OCI-LY1 (cell line): Measurements from ENCODE around the gene MED13L.

Source experiments
- H2AFZ ChIP-seq: fragments of 200-600 bp; sonication (generic), shearing (Covaris generic); 2 replicates; pipeline ENCODE4 v1.6.0; 2014; ENCODE audit warnings: antibody characterized with exemption, mild to moderate bottlenecking, low read length
- H3F3A ChIP-seq: fragments of 200-600 bp; sonication (generic), shearing (Covaris generic); 2 replicates; pipeline ENCODE4 v1.6.0; 2014; ENCODE audit warnings: mild to moderate bottlenecking, antibody characterized with exemption, low read length, moderate library complexity; ENCODE audit not compliant: insufficient read depth
- H3K27ac ChIP-seq: fragments of 200-600 bp; sonication (generic); 2 replicates; pipeline ENCODE4 v1.5.1; 2014; ENCODE audit warnings: low read length, mixed run types, mild to moderate bottlenecking, low read depth; ENCODE audit not compliant: poor library complexity, severe bottlenecking
- H3K27me3 ChIP-seq: fragments of 200-600 bp; sonication (generic); 2 replicates; pipeline ENCODE4 v1.6.0; 2014; ENCODE audit warnings: antibody characterized with exemption, mild to moderate bottlenecking, low read length, moderate library complexity; ENCODE audit not compliant: insufficient read depth
- H3K36me3 ChIP-seq: fragments of 200-600 bp; sonication (generic); 2 replicates; pipeline ENCODE4 v1.6.1; 2014; ENCODE audit warnings: mild to moderate bottlenecking, antibody characterized with exemption, low read length, moderate library complexity, mixed read lengths; ENCODE audit not compliant: insufficient read depth
- H3K4me1 ChIP-seq: fragments of 200-600 bp; sonication (generic); 2 replicates; pipeline ENCODE4 v1.5.1; 2014; ENCODE audit warnings: mild to moderate bottlenecking, low read length, moderate library complexity; ENCODE audit not compliant: insufficient read depth, severe bottlenecking
- H3K4me2 ChIP-seq: fragments of 200-600 bp; sonication (generic), shearing (Covaris generic); 2 replicates; pipeline ENCODE4 v1.6.1; 2014; ENCODE audit warnings: low read length
- H3K4me3 ChIP-seq: fragments of 200-600 bp; sonication (generic); 2 replicates; pipeline ENCODE4 v1.5.1; 2014; ENCODE audit warnings: low read length, low read depth, mild to moderate bottlenecking, mixed read lengths; ENCODE audit not compliant: poor library complexity, severe bottlenecking
- H3K79me2 ChIP-seq: fragments of 200-600 bp; shearing (Covaris generic); 2 replicates; pipeline ENCODE4 v1.6.1; 2016; ENCODE audit warnings: mixed run types, low read length, mixed read lengths; ENCODE audit not compliant: insufficient read depth
- H3K9ac ChIP-seq: fragments of 200-600 bp; sonication (generic), shearing (Covaris generic); 2 replicates; pipeline ENCODE4 v1.6.1; 2014; ENCODE audit warnings: mild to moderate bottlenecking, low read length, mixed read lengths
- H3K9me2 ChIP-seq: fragments of 200-600 bp; sonication (generic), shearing (Covaris generic); 2 replicates; pipeline ENCODE4 v1.6.1; 2014; ENCODE audit warnings: low read depth, mild to moderate bottlenecking, low read length, mixed read lengths
- H3K9me3 ChIP-seq: fragments of 200-600 bp; shearing (Covaris generic); 2 replicates; pipeline ENCODE4 v1.6.1; 2014; ENCODE audit warnings: low read length, mixed read lengths
- H4K20me1 ChIP-seq: fragments of 200-600 bp; sonication (generic), shearing (Covaris generic); 2 replicates; pipeline ENCODE4 v1.6.0; 2016; ENCODE audit warnings: mild to moderate bottlenecking, low read length; ENCODE audit not compliant: insufficient read depth
- CTCF ChIP-seq: fragments of 200-600 bp; sonication (generic), shearing (Covaris generic); IDR thresholded peaks from 2 replicates; pipeline ENCODE4 v1.5.1; 2017; ENCODE audit warnings: mild to moderate bottlenecking, antibody characterized with exemption, low read length, moderate library complexity, mixed read lengths
- EZH2 ChIP-seq: fragments of 200-600 bp; sonication (generic), shearing (Covaris generic); IDR thresholded peaks from 2 replicates; pipeline ENCODE4 v1.8.0; 2017; ENCODE audit warnings: borderline replicate concordance, mixed run types, mild to moderate bottlenecking, antibody characterized with exemption, low read length, moderate library complexity, mixed read lengths

The MED13L gene

GRCh38 chr12:116201908-116202307, 75.6 kb downstream of the MED13L start:
- no peaks in the 10 kb centered on the region for H3F3A ChIP-seq
- H3K79me2 ChIP-seq = no peaks in the 10 kb centered on the region
- H3K9me3 ChIP-seq = no peaks in the 10 kb centered on the region
- H3K4me1 ChIP-seq = no peaks in the 10 kb centered on the region
- no peak overlapping the region for H3K27ac ChIP-seq
- TF ChIP-seq EZH2 = no peak
- TF ChIP-seq CTCF = no peak
- no peak overlapping the region for H3K4me2 ChIP-seq
- H3K36me3 ChIP-seq = no peaks in the 10 kb centered on the region
- H3K4me3 ChIP-seq = no peak overlapping the region
- no peaks in the 10 kb centered on the region for H4K20me1 ChIP-seq
- H3K27me3 ChIP-seq = no peaks in the 10 kb centered on the region
- H3K9ac ChIP-seq = no peak overlapping the region
- H2AFZ ChIP-seq = no peak overlapping the region
- H3K9me2 ChIP-seq = no peaks in the 10 kb centered on the region

GRCh38 chr12:116201359-116201758, 76.1 kb downstream of the MED13L start:
- TF ChIP-seq EZH2 (no peak), CTCF (no peak)
- Histone ChIP-seq H4K20me1 (no peaks in the 10 kb centered on the region), H3K4me3 (no peak overlapping the region), H3K27ac (no peak overlapping the region), H3K9me2 (no peaks in the 10 kb centered on the region), H2AFZ (no peak overlapping the region), H3K9me3 (no peaks in the 10 kb centered on the region), H3K27me3 (no peaks in the 10 kb centered on the region), H3K9ac (no peak overlapping the region), H3K4me2 (no peak overlapping the region), H3K4me1 (no peaks in the 10 kb centered on the region), H3K79me2 (no peaks in the 10 kb centered on the region), H3F3A (no peaks in the 10 kb centered on the region), H3K36me3 (no peaks in the 10 kb centered on the region)

- H3K4me1 ChIP-seq = peaks cover 5% of the 10 kb centered on the region
- H3K4me2 ChIP-seq = no peak overlapping the region
- H3K79me2 ChIP-seq = no peaks in the 10 kb centered on the region
Observed at GRCh38 chr12:116200812-116201211, 76.7 kb downstream of the MED13L start.

More at GRCh38 chr12:116200812-116201211, 76.7 kb downstream of the MED13L start:
- TF ChIP-seq CTCF (no peak), EZH2 (no peak)
- H3K9ac ChIP-seq = no peak overlapping the region
- no peak overlapping the region for H3K27ac ChIP-seq
- no peak overlapping the region for H3K4me3 ChIP-seq
- no peaks in the 10 kb centered on the region for H3K27me3 ChIP-seq
- no peaks in the 10 kb centered on the region for H3K9me3 ChIP-seq
- no peaks in the 10 kb centered on the region for H3K36me3 ChIP-seq
- H4K20me1 ChIP-seq = no peaks in the 10 kb centered on the region
- no peak overlapping the region for H2AFZ ChIP-seq
- H3F3A ChIP-seq = no peaks in the 10 kb centered on the region
- no peaks in the 10 kb centered on the region for H3K9me2 ChIP-seq
